HepG2 (cell line): ENCODE data around the gene SNED1. TPM values are rescaled to one million over a fixed set of nuclear protein-coding genes. Genes with fewer than 3 reads are reported as not detected.

Experiments
- ATAC-seq: fragments of 200-7000 bp; cut with Tn5 transposase; 3 replicates; pipeline ENCODE4 v1.9.1; 2020; ENCODE audit warnings: mild to moderate bottlenecking, moderate library complexity
- BruUV-seq: library from RNA; stranded (reverse); fragments of 400-500 nt; replicated peaks from 2 replicates; lab custom pipeline; 2021; lab: Mats Ljungman, UMichigan
- CTCF ChIA-PET: fragments of 300-600 bp; formaldehyde crosslinking; extraction: SDS; loops from one replicate; lab custom pipeline; 2021; ENCODE audit warnings: low total read pairs, inconsistent platforms, low intra/inter-chr PET ratio; lab: Yijun Ruan, JAX
- POLR2A ChIA-PET: fragments of 350-600 bp; sonication (Branson Sonifier 250); formaldehyde crosslinking; loops from one replicate; lab custom pipeline; 2020; ENCODE audit warnings: antibody characterized with exemption, inconsistent platforms; lab: Yijun Ruan, JAX
- DNase-seq: peaks from one replicate; pipeline ENCODE4 v3.0.0-alpha.2; 2015; ENCODE audit warnings: low spot score
- FAIRE-seq: peaks from 3 replicates; lab custom pipeline; 2011; peaks lifted over from hg19 to GRCh38; lab: Jason Lieb, UNC
- H2AFZ ChIP-seq: one replicate; pipeline ENCODE4 v1.6.1; 2011; ENCODE audit warnings: low read length, inconsistent platforms
- H3K27ac ChIP-seq: fragments of 300-600 bp; 3 replicates; pipeline ENCODE4 v1.8.0; 2011; ENCODE audit warnings: mixed run types, mild to moderate bottlenecking, mixed read lengths, low read length, inconsistent platforms; ENCODE audit not compliant: insufficient read depth; ENCODE audit errors: extremely low read length
- H3K27me3 ChIP-seq, 2 experiments: fragments of 200-600 bp in 1 of 2; 2 replicates in 1 of 2; 3 replicates in 1 of 2; pipeline versions ENCODE4 v1.6.0 to v1.8.0; 2011; ENCODE audit warnings: low read length in 2 of 2, mild to moderate bottlenecking in 2 of 2, moderate library complexity in 2 of 2, inconsistent platforms in 1 of 2; ENCODE audit not compliant: insufficient read depth in 2 of 2, control insufficient read depth in 1 of 2
- H3K36me3 ChIP-seq, 2 experiments: fragments of 200-600 bp in 1 of 2; replicated peaks in 1 of 2; 2 replicates in 1 of 2; 3 replicates in 1 of 2; pipeline versions ENCODE4 v1.5.1 to v1.8.0; 2011; ENCODE audit warnings: low read length in 2 of 2, inconsistent platforms in 1 of 2; ENCODE audit not compliant: insufficient read depth in 2 of 2, control insufficient read depth in 1 of 2
- H3K4me1 ChIP-seq: 2 replicates; pipeline ENCODE4 v1.5.1; 2012; ENCODE audit warnings: low read length, inconsistent platforms; ENCODE audit not compliant: insufficient read depth
- H3K4me2 ChIP-seq: 2 replicates; pipeline ENCODE4 v1.6.0; 2011; ENCODE audit warnings: low read depth, low read length, inconsistent platforms
- H3K4me3 ChIP-seq, 3 experiments: fragments of 200-600 bp in 1 of 3; sonication (generic), shearing (Covaris generic) in 1 of 3; replicated peaks in 1 of 3; 2 replicates each; pipeline ENCODE4 v1.5.1; 2011 to 2016; ENCODE audit warnings: low read length in 3 of 3, inconsistent platforms in 2 of 3, low read depth in 2 of 3, mild to moderate bottlenecking in 2 of 3, control low read depth in 1 of 3, mixed read lengths in 1 of 3; ENCODE audit not compliant: insufficient read depth in 1 of 3
- H3K79me2 ChIP-seq: one replicate; pipeline ENCODE4 v1.6.1; 2011; ENCODE audit warnings: low read length, inconsistent platforms; ENCODE audit not compliant: insufficient read depth
- H3K9ac ChIP-seq: 2 replicates; pipeline ENCODE4 v1.6.0; 2011; ENCODE audit warnings: mild to moderate bottlenecking, low read depth, low read length, inconsistent platforms; ENCODE audit not compliant: insufficient read depth
- H3K9me3 ChIP-seq: 2 replicates; pipeline ENCODE4 v1.5.1; 2012; ENCODE audit warnings: mild to moderate bottlenecking, low read length
- H4K20me1 ChIP-seq: 2 replicates; pipeline ENCODE4 v1.6.0; 2011; ENCODE audit warnings: inconsistent platforms, mild to moderate bottlenecking, low read length, moderate library complexity; ENCODE audit not compliant: insufficient read depth
- DNMT3B ChIP-seq: conservative IDR thresholded peaks from 2 replicates; pipeline ENCODE4 v1.6.1; 2016; ENCODE audit warnings: missing biosample characterization, control low read depth
- PAF1 ChIP-seq: IDR thresholded peaks from 2 replicates; pipeline ENCODE4 v1.6.1; 2016; ENCODE audit warnings: missing genetic modification reagents, missing compliant biosample characterization
- PPARG ChIP-seq: conservative IDR thresholded peaks from 2 replicates; pipeline ENCODE4 v1.6.1; 2016; ENCODE audit warnings: missing biosample characterization, missing genetic modification reagents
- WGBS: methylation state at CpG from one replicate; pipeline ENCODE4 v1.1.6; 2017; ENCODE audit warnings: low lambda C conversion rate; 5-methylcytosine and 5-hydroxymethylcytosine counted together
- in situ Hi-C: cut with HindIII; loops from 2 replicates; pipeline ENCODE4 v1.10.0; 2017; ENCODE audit warnings: low pct_unique_long_range_greater_than_20kb; ENCODE audit not compliant: extremely low pct_ligation_motif_present
- intact Hi-C: fragments of 100-400 bp; cut with micrococcal nuclease; formaldehyde crosslinking; loops from one replicate; pipeline ENCODE4 v1.10.0; 2022; ENCODE audit not compliant: unreplicated experiment
- polyA plus RNA-seq, 8 experiments: library from polyadenylated mRNA; depleted of rRNA in 3 of 8; stranded (reverse) in 7 of 8; unstranded in 1 of 8; fragments of >200 nt; fragmentation: Illumina TruSeq in 4 of 8; extraction: Trizol in 4 of 8; gene quantifications; 2 replicates each; pipeline versions ENCODE4 v1.2.1 to v1.2.3, GENCODE V29; 2011 to 2016; ENCODE audit warnings: low read depth in 4 of 8, missing spikeins in 1 of 8, mixed read lengths in 1 of 8; ENCODE audit not compliant: insufficient read depth in 1 of 8
- total RNA-seq, 5 experiments: library from RNA; depleted of rRNA; stranded (reverse); fragments of >200 nt; fragmentation: Illumina TruSeq; extraction: Trizol; gene quantifications; 2 replicates each; pipeline ENCODE4 v1.2.3, GENCODE V29; 2016; ENCODE audit warnings: low read depth in 1 of 5
- TF ChIP-seq, protein P1 (sequence below): sonication (generic); formaldehyde crosslinking; IDR thresholded peaks from 2 replicates; pipeline ENCODE4 v1.5.0; 2020; ENCODE audit warnings: mild to moderate bottlenecking, missing genetic modification reagents

SNED1 gene
- total and polyA plus RNA-seq, 2 of the 13 experiments (the other 11 are each of a cell fraction or from before 2014, with no cell fraction given): 0.15 to 0.65 TPM

DNA sequence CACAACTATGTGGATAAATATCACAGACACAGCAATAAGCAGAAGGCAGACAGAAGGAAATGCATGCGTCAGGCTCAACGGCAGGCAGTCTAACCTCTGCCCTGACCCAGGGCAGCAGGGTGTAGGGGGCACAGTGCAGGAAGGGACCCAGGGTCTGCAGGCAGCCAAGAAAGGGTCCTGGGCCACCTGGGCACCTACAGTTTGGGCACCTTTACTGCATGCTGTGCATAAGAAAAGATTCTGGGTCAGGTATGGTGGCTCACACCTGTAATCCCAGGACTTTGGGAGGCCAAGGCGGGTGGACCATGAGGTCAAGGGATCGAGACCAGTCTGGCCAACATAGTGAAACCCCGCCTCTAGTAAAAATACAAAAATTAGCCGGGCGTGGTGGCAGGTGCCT lies 133.1 kb downstream of the SNED1 start:
- no peak overlapping the region for H3K4me2 ChIP-seq
- FAIRE-seq: no peak
- WGBS: 99% methylated on average over 7 of the region's 7 CpGs
- H3K27ac ChIP-seq: no peak overlapping the region
- H3K27me3 ChIP-seq: no peaks in the 10 kb centered on the region
- CTCF ChIA-PET: no interaction called here
- intact Hi-C loops (no loop called here), in situ Hi-C loops (no loop called here)
- BruUV-seq: no TSS peak
- H3K4me3 ChIP-seq: no peak overlapping the region
- no peak overlapping the region for H3K9ac ChIP-seq
- ATAC-seq: no peak
- H3K36me3 ChIP-seq: peaks cover 4 to 9% of the 10 kb centered on the region in 2 experiments; a peak in 4 of 5 replicates
- H3K79me2 ChIP-seq: no peaks in the 10 kb centered on the region
- no peaks in the 10 kb centered on the region for H4K20me1 ChIP-seq
- DNase-seq: no peak
- no peaks in the 10 kb centered on the region for H3K9me3 ChIP-seq
- TF ChIP-seq PAF1 (CRISPR knock-in tag): no peak
- no peak for TF ChIP-seq DNMT3B (CRISPR knock-in tag)
- TF ChIP-seq, protein P1, sequence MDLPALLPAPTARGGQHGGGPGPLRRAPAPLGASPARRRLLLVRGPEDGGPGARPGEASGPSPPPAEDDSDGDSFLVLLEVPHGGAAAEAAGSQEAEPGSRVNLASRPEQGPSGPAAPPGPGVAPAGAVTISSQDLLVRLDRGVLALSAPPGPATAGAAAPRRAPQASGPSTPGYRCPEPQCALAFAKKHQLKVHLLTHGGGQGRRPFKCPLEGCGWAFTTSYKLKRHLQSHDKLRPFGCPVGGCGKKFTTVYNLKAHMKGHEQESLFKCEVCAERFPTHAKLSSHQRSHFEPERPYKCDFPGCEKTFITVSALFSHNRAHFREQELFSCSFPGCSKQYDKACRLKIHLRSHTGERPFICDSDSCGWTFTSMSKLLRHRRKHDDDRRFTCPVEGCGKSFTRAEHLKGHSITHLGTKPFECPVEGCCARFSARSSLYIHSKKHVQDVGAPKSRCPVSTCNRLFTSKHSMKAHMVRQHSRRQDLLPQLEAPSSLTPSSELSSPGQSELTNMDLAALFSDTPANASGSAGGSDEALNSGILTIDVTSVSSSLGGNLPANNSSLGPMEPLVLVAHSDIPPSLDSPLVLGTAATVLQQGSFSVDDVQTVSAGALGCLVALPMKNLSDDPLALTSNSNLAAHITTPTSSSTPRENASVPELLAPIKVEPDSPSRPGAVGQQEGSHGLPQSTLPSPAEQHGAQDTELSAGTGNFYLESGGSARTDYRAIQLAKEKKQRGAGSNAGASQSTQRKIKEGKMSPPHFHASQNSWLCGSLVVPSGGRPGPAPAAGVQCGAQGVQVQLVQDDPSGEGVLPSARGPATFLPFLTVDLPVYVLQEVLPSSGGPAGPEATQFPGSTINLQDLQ (CRISPR knock-in tag): no peak
- no peak for TF ChIP-seq PPARG (CRISPR knock-in tag)
- peaks cover 18% of the 10 kb centered on the region for H3K4me1 ChIP-seq
- POLR2A ChIA-PET: no interaction called here
- no peak overlapping the region for H2AFZ ChIP-seq
